ENCODE results near the gene RALA. TPM values are rescaled to one million over a fixed set of nuclear protein-coding genes. Genes with fewer than 3 reads are reported as not detected.

RALA gene
- total and polyA plus RNA-seq, 2 of the 13 experiments (the other 11 are each of a cell fraction or from before 2014, with no cell fraction given): 11.8 to 19.5 TPM

GRCh38 chr7:39659356-39660013 is 36.1 kb downstream of the RALA start:
- in situ Hi-C loops (cut with HindIII; ENCODE audit: extremely low pct_ligation_motif_present, low pct_unique_long_range_greater_than_20kb) (no loop called here), intact Hi-C loops (cut with micrococcal nuclease; ENCODE audit: unreplicated experiment) (no loop called here)
- H4K20me1 ChIP-seq (ENCODE audit: insufficient read depth, low read length): no peaks in the 10 kb centered on the region
- H3K27ac ChIP-seq (ENCODE audit: extremely low read length, insufficient read depth, low read length): no peak overlapping the region
- H3K9ac ChIP-seq (ENCODE audit: insufficient read depth, low read depth, low read length): no peak overlapping the region
- no peak overlapping the region for H2AFZ ChIP-seq (ENCODE audit: low read length)
- BruUV-seq (replicated peaks): no TSS peak
- H3K4me3 ChIP-seq (replicated peaks in 1 of 3; ENCODE audit: insufficient read depth in 1 of 3, low read depth in 2 of 3, low read length in 3 of 3): no peak overlapping the region
- TF ChIP-seq MLXIP (CRISPR knock-in tag; IDR thresholded peaks at IDR 0.05; ENCODE audit: borderline replicate concordance) (no peak), PHB2 (IDR thresholded peaks at IDR 0.05; ENCODE audit: partially characterized antibody) (no peak)
- TF ChIP-seq, protein P1, sequence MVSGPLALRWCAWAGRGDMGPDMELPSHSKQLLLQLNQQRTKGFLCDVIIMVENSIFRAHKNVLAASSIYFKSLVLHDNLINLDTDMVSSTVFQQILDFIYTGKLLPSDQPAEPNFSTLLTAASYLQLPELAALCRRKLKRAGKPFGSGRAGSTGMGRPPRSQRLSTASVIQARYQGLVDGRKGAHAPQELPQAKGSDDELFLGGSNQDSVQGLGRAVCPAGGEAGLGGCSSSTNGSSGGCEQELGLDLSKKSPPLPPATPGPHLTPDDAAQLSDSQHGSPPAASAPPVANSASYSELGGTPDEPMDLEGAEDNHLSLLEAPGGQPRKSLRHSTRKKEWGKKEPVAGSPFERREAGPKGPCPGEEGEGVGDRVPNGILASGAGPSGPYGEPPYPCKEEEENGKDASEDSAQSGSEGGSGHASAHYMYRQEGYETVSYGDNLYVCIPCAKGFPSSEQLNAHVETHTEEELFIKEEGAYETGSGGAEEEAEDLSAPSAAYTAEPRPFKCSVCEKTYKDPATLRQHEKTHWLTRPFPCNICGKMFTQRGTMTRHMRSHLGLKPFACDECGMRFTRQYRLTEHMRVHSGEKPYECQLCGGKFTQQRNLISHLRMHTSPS (CRISPR knock-in tag; IDR thresholded peaks at IDR 0.05; ENCODE audit: low read depth): no peak
- H3K27me3 ChIP-seq (ENCODE audit: control insufficient read depth in 1 of 2, insufficient read depth in 2 of 2, low read length in 2 of 2): no peaks in the 10 kb centered on the region
- ChIA-PET POLR2A (no interaction called here), CTCF (ENCODE audit: low intra/inter-chr PET ratio, low total read pairs) (no interaction called here)
- H3K79me2 ChIP-seq (ENCODE audit: insufficient read depth, low read length): peaks cover 31% of the 10 kb centered on the region
- no peak for DNase-seq (ENCODE audit: low spot score)
- WGBS (ENCODE audit: low lambda C conversion rate): 97% methylated on average over 5 of the region's 5 CpGs
- no peaks in the 10 kb centered on the region for H3K4me1 ChIP-seq (ENCODE audit: insufficient read depth, low read length)
- no peak overlapping the region for H3K4me2 ChIP-seq (ENCODE audit: low read depth, low read length)
- H3K9me3 ChIP-seq (ENCODE audit: low read length): peaks cover 15% of the 10 kb centered on the region
- H3K36me3 ChIP-seq (replicated peaks in 1 of 2; ENCODE audit: control insufficient read depth in 1 of 2, insufficient read depth in 2 of 2, low read length in 2 of 2): peaks cover 0 to 12% of the 10 kb centered on the region in 2 experiments; a peak in 2 of 5 replicates
- no peak for ATAC-seq
- no peak for FAIRE-seq
